GM19240 (cell line): ENCODE results near the gene GADD45B.
A peak's percentile ranks its signal among the peaks of the same experiment; 100 is the strongest.
"Not testable (repeated sequence)": the region's sequence is repeated elsewhere in the genome, so short reads cannot be mapped to it uniquely, and the experiment has no call there.

Experiments
- DNase-seq: peaks from one replicate; pipeline ENCODE4 v3.0.0; 2011; ENCODE audit warnings: low spot score; ENCODE audit not compliant: insufficient read length

Gene GADD45B

DNA sequence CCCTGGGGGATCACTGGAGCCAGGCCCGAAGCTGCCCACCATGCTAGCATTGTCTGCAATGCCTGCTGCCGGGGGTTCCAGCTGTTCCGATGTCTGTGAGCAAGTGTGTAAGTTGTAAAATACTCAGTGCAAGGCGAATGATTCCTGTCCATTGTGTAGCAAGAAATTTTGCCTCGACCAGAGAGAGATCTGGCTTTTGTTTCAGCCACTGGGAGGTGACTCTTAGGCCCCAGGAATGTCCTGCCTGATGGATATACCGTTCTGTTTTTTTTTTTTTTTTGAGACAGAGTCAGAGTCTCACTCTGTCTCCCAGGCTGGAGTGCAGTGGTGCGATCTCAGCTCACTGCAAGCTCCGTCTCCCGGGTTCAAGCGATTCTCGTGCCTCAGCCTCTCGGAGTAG is 7.3 kb upstream of the GADD45B start:
- DNase-seq = no peak

DNA sequence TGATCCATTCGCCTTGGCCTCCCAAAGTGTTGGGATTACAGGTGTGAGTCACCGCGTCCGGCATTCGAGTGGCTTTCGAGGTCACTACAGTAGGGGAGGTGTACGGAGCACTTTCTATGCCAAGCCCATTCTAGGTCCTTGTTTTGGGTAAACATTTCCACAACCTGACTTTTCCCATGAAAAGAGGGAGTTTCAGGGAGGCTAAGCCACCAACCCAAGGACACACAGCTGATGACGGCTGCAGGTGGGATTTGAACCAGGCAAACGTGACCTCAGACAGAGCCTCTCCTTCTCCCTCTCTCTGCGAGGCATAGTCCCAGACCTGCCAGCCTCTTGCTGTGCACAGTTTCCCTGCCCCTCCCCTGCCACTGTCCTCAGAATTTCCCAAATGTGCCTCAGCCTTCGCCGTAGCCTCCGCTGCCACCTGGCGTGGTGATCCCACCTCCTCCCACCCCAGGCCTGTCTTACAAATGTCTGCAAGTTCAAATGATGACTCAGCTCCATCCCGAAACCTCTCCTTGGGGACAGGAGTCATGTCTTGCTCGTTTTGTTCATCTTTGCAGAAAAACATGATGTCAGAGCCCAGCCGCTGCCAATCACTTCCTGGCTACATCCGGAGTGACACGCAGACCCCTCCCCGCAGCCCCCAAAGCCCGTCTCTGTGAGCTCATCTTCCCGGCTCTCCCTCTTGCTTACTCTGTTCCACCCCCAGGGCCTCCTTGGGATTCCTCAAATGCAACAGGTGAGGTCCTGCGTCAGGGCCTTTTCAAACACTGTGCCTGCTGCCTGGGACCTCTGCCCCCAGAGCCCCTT is 6.6 kb upstream of the GADD45B start:
- no peak for DNase-seq

DNA sequence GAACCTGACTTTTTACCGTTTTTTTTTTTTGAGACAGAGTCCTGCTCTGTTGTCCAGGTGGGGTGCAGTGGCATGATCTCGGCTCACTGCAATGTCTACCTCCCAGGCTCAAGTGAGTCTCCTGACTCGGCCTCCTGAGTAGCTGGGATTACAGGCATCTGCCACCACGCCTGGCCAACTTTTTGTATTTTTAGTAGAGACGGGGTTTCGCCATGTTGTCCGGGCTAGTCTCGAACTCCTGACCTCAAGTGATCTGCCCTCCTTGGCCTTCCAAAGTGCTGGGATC is 6.1 kb upstream of the GADD45B start:
- DNase-seq = not testable (repeated sequence)

DNA sequence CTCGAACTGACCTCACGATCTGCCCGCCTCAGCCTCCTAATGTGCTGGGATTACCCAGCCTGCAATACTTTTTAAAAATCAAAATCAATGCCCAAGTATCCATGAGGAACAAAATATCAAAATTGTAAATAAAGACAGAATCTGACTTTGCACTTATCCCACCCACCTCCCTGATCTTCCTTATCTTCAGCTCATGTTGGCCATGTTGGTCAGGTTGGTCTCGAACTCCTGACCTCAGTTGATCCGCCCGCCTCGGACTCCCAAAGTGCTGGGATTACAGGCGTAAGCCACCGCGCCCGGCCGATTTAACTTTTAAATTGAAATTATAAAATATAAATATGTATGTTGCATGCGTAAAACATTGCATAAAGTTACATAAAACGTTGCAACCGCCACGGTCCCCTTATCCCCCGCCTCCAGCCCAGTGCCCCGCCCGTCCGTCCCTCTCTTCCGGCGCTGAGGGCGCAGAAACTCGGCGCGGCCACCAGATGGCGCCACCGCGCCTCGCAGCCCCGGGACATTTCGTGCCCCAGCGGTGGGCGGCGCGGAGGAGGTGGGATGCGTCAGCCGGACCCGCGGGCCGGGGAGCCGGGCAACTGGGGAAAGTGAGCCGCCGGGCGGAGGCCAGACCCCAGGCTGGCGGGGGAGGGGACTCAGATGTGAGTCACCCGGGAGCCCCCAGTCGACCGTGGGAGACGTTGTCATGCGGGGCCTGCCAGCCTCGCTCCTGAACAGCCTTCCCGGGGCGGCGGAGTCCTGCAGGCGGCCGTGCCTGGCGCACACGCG is 1.5 kb upstream of the GADD45B start:
- peak; percentile 78 for DNase-seq

DNA sequence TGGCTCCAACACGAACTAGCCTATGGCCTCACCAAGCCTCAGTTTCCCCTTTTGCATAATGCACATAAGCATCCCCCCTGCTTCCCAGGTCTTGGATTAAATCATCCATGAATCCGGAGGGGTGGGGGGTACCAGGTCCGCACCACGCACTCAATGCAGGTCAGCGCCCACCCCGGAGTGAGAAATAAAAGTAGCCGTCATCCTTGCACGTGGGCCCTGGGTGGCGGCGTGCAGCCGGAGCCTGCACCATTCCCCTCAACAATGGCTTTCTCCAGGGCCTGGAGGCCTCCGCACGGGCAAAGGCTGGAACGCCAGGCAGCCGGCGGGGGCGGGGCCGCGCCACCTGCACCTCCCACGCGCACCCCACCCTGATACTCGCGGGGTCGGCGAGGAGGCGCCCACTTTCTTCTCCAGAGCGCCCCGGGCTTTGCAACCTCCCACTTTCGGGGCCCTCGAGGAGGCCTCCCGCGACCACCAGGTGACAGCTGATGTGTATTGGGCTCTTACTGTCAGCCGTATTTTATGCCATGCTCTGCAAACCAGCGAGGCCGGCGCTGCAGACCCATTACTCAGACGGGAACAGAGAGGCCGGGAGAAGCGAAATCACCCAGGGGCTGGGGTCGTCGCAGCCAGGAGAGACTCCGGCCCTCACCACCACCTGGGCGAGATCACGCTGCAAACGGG is 767 bp upstream of the GADD45B start:
- DNase-seq = no peak

DNA sequence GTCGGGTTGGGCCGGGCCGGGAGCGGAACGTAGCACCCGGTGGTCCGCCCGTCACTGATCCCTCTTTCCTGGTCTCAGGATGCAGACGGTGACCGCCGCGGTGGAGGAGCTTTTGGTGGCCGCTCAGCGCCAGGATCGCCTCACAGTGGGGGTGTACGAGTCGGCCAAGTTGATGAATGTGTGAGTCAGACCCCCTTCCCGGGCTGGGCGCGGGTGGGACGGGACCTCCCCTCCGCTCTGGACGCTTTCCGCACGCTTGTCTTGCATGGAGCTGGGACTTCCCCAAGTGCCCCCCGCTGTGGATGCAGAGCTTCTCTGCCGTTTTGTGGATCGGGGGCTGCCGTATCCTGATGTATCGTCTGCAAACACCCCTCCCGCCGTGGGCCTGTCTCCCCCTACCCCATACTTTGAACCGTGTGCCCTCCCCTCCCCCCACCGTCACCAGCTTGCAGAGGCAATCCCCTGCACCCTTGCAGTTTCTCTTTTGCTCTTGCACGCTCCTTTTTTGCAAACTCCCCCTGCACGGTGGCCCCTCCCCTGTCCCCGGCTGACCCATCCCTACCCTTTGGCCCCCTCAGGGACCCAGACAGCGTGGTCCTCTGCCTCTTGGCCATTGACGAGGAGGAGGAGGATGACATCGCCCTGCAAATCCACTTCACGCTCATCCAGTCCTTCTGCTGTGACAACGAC is 669 bp downstream of the GADD45B start:
- no peak for DNase-seq

DNA sequence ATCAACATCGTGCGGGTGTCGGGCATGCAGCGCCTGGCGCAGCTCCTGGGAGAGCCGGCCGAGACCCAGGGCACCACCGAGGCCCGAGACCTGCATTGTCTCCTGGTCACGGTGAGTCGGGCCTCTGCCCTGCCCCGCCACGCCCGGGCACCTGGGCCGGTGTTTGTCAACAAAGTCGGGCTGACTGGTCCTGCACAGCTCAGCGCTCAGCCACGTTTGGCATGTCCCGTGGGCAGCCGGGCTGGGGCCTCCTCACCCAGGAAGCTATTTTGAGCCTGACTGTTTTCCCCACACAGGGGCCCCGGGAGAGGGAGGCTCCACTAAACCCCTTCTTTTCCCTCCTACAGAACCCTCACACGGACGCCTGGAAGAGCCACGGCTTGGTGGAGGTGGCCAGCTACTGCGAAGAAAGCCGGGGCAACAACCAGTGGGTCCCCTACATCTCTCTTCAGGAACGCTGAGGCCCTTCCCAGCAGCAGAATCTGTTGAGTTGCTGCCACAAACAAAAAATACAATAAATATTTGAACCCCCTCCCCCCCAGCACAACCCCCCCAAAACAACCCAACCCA is 1.3 kb downstream of the GADD45B start:
- DNase-seq = no peak

GRCh38 chr19:2477732-2478191 is 1.8 kb downstream of the GADD45B start:
- no peak for DNase-seq

DNA sequence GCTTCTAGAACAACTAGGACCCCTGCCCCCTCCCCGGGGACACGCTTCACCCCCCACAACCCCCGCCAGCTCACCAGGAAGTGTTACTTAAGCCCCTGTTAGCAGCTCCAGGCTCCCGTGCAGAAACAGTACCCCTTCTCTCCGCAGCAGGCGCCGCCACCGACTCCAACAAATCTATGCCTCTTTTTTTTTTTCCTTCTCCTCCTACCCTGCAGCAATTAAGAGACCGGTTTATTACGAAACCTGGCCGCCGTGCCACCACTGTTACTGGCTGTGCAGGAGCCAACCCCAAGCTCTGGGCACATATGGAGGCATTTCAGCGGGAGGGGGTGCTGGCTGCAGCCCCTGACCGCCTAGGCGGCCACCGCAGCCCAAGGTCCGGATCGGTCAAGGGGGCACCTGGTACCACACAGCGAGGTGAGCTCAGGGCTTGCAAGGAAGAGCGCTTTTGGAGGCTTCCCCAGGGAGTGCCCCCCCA is 2.4 kb downstream of the GADD45B start:
- no peak for DNase-seq

GRCh38 chr19:2478756-2479555 is 3.0 kb downstream of the GADD45B start:
- no peak for DNase-seq

GRCh38 chr19:2479556-2480194 is 3.7 kb downstream of the GADD45B start:
- DNase-seq = no peak

DNA sequence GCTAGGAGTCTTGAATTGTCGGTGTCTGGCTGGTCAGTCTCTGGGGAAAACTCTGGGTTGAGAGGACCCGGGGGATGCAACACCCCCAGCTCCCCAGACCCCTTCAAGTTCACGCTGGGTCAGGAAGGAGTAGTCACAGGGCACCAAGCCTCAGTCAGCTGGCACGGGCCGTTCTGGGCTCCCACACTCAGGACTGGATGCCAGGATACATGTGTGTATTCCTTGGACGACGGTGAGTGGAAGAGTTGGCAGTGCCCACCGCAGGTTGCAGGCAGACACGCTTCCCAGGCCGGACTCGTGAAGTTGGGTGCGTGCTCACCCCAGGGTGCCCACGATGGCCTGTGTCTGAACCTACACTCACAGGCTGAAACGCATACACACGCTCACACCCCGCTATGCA is 5.5 kb downstream of the GADD45B start:
- no peak for DNase-seq

DNA sequence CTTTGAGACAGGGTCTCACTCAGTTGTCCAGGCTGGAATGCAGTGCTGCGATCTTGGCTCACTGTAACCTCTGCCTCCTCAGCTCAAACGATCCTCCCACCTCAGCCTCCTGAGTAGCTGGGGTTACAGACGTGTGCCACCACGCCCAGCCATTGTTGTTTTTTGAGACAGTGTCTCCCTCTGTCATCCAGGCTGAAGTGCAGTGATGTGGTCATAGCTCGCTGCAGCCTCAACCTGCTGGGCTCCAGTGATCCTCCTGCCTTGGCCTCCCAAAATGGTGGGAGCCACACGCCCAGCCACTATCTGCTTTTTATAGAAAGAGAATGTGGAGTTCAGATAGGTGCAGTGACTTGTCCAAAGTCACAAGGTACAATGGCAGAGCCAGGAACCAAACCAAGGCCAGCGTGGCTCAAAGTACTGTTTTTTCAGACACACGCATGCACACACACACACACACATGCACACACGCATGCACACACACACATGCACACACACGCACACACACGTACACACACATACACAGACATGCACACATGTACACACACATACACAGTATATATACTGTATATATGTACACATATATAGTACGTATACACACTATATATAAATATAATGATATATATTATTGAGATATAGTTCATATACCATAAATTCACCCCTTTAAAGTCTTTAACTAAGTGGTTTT is 6.6 kb downstream of the GADD45B start:
- no peak for DNase-seq

- no peak for DNase-seq
Measured at GRCh38 chr19:2483084-2483483, 7.2 kb downstream of the GADD45B start.

DNA sequence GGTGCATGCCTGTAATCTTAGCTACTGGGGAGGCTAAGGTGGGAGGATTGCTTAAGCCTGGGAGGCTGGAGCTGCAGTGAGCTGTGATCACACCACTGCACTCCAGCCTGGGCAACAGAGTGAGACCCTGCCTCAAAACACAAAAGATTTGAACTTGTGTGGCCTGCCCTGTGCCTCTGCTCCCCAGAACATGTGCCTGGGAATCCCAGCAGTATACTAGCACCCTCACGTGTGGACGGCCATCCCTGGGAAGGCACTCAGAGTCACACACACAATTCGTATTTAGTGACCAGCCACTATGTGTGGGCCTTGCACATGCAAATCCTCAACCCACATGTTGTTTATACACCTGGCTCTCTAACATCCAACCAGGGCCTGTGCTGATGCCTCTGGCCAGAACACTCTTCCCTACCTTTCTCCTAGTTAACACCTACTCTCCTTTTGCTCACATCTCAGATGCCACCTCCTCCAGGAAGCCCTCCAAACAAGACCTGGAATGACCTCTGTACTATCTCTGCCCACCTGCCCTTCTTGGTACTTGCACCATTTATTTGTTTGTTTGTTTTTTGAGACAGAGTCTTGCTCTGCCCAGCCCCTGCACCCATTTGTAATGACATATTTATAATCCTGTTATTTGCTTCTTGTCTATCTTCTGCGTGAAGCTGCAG is 7.7 kb downstream of the GADD45B start:
- DNase-seq = no peak

DNA sequence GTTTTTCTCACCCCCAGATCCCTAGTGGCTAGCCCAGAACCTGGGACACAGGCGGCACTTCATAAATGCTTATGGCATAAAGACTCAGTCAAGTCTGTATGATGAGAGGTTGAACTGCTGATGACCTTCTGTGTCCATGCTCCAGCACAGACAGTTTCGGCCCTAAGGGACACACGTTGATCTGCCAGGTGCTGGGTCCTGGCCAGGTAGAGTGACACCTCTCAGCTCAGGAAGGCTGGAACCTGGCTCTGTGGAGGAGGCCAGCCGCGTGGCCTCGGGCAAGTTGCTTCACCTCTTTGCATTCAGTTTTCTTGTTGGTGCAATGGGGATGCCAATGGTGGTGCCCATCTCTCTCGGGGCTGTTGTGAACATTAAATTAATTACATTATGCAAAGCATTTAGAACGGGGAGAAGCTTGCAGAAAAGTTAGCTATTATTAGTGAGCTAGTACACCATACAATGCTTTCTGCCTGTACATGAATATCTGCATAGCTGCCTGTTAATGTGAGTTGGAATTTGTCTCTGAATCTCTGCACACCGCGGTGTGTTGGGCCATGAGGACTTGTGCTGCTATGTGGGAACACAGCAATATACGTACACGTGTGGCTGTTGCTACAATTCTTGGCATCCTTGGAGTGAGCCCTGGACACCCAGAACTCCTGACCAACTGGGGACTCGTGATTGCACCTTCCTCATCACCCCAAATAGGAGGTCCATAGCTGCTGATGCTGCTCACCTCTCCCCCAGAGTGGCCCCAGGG is 8.4 kb downstream of the GADD45B start:
- DNase-seq = no peak

DNA sequence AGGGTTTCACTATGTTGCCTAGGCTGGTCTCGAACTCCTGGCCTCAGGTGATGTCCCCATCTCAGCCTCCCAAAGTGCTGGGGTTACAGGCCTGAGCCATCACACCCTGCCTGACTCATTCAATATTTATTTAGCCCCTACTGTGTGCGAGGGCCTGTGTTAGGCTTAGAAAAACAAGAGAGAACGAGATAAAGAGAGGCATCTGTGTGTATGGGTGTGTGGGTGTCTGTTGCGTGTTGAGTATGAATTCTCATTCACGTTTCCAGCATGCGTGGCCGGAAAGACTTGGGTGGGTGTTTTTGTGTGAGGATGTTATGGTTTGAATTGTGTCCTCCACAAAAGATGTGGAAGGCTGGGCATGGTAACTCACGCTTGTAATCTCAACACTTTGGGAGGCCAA is 9.5 kb downstream of the GADD45B start:
- no peak for DNase-seq

- DNase-seq = no peak
Measured at GRCh38 chr19:2487090-2487489, 11.2 kb downstream of the GADD45B start.
